ENCODE results near the gene TEAD3.

The TEAD3 gene

GRCh38 chr6:35475573-35475972, 21.3 kb downstream of the TEAD3 start:
- no peak for DNase-seq (ENCODE audit: low spot score)

- DNase-seq (ENCODE audit: low spot score), result no peak
These were observed 21.8 kb downstream of the TEAD3 start for GRCh38 chr6:35474942-35475570.

GRCh38 chr6:35474131-35474941, 22.5 kb downstream of the TEAD3 start:
- no peak for DNase-seq (ENCODE audit: low spot score)

- DNase-seq (ENCODE audit: low spot score), result no peak
These were observed 23.1 kb downstream of the TEAD3 start for GRCh38 chr6:35473850-35474130.

GRCh38 chr6:35473075-35473849, 23.6 kb downstream of the TEAD3 start:
- no peak for DNase-seq (ENCODE audit: low spot score)

- DNase-seq (ENCODE audit: low spot score), result no peak
These were observed 25.0 kb downstream of the TEAD3 start for GRCh38 chr6:35471836-35472345.

DNA sequence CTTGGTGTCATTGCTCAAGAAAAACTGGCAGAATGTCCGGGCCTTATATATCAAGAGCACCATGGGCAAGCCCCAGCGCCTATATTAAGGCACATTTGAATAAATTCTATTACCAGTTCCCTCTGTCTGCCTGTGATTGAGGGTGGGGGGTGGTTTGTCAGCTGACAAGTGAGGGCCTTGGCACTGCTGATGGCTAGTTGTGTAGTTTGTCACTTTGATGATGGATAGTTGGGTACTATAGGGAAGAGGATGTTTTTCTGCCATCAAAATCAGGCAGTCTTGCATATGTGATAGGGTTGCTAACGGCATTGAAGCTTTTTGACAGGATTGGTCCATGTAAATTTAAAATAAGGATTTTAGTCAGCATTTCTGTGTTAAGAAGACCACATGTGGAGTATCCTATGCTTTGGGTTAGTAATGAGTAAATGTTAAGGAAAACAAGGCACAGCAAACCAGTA, 26.2 kb downstream of the TEAD3 start:
- DNase-seq (ENCODE audit: low spot score), result no peak

- DNase-seq (ENCODE audit: low spot score), result no peak
These were observed 26.9 kb downstream of the TEAD3 start for GRCh38 chr6:35469751-35470662.

- no peak for DNase-seq (ENCODE audit: low spot score)
These were observed 27.7 kb downstream of the TEAD3 start for GRCh38 chr6:35468980-35469750.

- DNase-seq (ENCODE audit: low spot score), result peak; percentile 96
These were observed 28.5 kb downstream of the TEAD3 start, which contains the start of gene RPL10A for GRCh38 chr6:35468181-35468979. TSS of gene RPL10A (plus strand) at chr6:35468401. CDS start at chr6:35468435, 34 bp downstream.

DNA sequence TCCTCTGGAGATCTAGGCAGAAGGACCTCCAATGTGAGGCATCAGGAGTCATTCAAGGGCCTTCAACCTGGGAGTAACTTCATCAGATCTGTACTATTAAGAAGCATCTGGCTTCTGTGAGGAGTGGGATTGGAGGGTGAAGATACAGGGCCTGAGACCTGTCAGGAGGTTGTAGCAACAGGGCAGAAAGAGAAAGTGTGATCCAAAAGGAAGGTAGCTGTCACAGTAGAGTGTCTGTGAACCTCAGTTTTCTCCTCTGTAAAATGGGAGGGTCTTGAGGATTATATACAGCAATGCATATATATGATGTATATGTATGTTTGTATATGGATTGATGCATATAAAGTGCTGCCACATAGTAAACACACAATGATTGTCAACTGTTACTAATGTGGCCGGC, 31.2 kb downstream of the TEAD3 start:
- DNase-seq (ENCODE audit: low spot score), result no peak

DNA sequence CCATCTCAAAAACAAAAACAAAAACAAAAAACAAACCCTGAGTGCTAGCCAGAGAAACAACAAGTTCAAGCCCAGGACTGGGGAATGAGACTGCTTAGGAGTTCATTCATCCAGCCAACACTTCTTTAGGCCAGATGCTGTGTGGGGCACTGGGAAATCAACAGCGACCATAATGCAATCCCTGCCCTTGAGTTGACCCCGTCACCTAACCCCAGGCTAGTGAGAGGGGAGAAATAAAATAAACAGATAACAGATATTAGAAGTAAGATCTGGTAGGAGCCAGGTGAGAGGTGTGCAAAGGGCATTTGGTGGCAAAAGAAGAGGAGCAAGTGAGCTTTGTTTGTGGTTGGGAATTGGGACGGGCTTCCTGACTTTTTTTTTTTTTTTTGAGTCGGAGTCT, 33.6 kb downstream of the TEAD3 start:
- DNase-seq (ENCODE audit: low spot score), result no peak

GRCh38 chr6:35461270-35461669, 35.6 kb downstream of the TEAD3 start:
- DNase-seq (ENCODE audit: low spot score), result no peak

GRCh38 chr6:35457907-35458306, 39.0 kb downstream of the TEAD3 start:
- no peak for DNase-seq (ENCODE audit: low spot score)

DNA sequence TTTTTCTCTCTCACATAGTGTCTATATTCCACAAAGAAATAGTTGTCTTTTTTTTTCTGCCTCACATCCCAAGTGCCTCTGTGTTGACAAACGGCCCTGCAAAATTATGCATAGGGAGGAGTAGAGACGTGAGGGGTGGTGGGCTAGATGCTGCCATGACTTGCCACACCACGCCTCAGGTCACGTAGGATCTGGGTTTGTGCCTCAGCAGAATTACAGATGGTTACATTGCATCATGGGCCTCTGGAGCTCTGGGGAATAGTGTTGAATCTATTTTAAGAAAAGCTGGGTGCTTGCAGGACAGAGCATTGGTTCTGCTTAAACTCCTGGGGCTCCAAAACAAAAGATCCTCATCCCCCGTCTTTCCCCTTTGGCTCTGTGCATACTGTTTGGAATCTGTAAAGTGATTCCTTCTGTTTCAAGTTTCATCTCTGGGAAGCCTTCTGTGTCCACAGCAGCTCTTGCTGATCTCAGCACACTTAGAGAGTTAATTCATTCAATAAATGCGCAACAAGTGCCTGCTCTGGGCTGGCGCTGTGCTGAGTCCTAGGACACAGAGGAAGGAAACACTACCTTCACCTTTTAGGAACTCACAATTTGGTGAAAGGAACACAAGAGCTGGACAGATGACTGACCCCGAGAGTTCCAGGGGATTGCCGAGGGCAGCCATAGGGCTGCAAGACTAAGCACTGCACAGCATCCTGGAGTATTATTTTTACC, 42.3 kb downstream of the TEAD3 start:
- no peak for DNase-seq (ENCODE audit: low spot score)

DNA sequence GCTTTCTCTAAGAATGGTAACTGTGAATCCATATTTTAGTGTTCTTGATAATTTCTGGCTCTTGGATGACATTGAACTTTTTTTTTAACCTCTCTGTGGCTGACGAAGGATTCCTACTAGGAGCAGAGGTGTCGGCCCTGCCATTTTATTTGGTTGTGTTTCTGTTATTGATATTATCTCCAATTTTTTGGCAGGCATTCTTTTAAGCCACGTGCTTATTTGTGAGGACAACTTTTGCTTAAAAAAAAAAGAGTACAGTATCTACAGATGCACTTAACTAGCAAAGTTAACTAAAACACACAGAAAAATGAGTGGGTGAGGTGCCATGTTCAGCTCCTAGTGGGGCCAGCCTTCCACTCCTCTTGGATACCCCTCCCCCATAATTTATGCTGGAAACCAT, 43.6 kb downstream of the TEAD3 start:
- DNase-seq (ENCODE audit: low spot score), result no peak

DNA sequence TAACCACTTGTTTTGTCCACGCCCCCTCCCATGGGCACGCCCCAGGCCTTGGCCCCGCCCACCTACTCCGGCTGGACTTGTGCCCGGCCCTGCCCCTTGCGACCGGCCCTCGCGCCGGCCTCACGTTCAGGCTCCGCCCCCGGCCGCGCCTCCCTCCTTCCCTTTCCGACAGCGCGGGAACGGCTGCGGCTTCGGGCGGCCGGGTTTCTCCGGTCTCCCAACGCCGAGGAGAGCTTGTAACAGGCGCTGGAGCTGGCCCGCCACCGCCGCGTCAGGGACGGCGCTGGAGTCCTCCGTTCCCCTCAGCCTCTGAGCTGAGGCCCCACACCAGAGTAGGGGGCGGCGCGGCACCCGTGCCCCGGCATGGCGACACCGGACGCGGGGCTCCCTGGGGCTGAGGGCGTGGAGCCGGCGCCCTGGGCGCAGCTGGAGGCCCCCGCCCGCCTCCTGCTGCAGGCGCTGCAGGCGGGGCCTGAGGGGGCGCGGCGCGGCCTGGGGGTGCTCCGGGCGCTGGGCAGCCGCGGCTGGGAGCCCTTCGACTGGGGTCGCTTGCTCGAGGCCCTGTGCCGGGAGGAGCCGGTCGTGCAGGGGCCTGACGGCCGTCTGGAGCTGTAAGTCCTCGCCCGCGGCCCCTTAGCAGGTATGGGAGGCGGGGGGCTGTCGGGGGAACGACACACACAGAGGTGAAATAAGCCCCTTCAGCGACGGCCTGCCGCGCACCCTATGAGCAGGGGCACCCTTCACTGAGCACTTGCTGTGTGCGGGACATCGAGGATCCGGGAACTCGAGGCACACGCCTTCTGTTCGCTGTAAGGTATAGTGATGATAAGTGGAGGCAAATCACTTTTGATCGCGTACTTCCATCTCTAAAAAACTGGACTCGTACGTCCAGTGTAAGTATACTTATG, 44.4 kb downstream of the TEAD3 start, which contains the start of gene FANCE:
Gene FANCE, plus strand, starts transcription at position 156 of the 908 bp plus-strand sequence. Its CDS starts 208 bp downstream, at position 364.
- DNase-seq (ENCODE audit: low spot score), result peak; percentile 93
